ENCODE results near the gene GRM5. TPM values are rescaled to one million over a fixed set of nuclear protein-coding genes. Genes with fewer than 3 reads are reported as not detected.

The GRM5 gene
- total and polyA plus RNA-seq, 8 donors = 0.37 TPM; not detected in 7

DNA sequence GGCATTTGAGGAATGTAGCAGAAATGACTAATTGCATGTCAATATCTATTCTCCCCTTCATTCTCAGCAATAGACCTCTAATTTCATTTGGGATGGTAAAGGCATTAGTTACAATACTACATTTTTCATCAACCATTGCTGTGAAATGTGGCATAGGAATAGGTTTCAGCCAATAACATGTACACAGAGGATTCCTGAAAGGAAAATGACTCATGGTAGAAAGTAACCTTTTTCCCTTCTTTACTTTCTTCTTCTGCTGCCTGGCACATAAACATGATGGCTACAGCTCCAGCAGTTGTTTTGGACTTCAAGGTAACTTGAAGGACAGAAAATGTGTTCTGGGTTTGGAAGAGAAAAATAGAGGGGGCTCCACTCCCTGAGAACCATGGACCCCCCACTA is 496.4 kb downstream of the GRM5 start:
- no peak overlapping the region for H3K27ac ChIP-seq
- no peak overlapping the region for H3K4me3 ChIP-seq
- no peaks in the 10 kb centered on the region for H3K36me3 ChIP-seq
- intact Hi-C loops (cut with DNase I; ENCODE audit: low total_unique reads) = no loop called here
- H3K27me3 ChIP-seq = peaks cover 0 to 4% (median 0%) of the 10 kb centered on the region in 3 donors
- no peaks in the 10 kb centered on the region for H3K4me1 ChIP-seq
- no peak for DNase-seq
- TF ChIP-seq EP300 (IDR thresholded peaks at IDR 0.05) (no peak), POLR2A (IDR thresholded peaks at IDR 0.05) (no peak), POLR2AphosphoS5 (IDR thresholded peaks at IDR 0.05) (no peak)
- TF ChIP-seq, protein P1, sequence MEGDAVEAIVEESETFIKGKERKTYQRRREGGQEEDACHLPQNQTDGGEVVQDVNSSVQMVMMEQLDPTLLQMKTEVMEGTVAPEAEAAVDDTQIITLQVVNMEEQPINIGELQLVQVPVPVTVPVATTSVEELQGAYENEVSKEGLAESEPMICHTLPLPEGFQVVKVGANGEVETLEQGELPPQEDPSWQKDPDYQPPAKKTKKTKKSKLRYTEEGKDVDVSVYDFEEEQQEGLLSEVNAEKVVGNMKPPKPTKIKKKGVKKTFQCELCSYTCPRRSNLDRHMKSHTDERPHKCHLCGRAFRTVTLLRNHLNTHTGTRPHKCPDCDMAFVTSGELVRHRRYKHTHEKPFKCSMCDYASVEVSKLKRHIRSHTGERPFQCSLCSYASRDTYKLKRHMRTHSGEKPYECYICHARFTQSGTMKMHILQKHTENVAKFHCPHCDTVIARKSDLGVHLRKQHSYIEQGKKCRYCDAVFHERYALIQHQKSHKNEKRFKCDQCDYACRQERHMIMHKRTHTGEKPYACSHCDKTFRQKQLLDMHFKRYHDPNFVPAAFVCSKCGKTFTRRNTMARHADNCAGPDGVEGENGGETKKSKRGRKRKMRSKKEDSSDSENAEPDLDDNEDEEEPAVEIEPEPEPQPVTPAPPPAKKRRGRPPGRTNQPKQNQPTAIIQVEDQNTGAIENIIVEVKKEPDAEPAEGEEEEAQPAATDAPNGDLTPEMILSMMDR (IDR thresholded peaks at IDR 0.05) = no peak
- H3K9me3 ChIP-seq = no peaks in the 10 kb centered on the region

DNA sequence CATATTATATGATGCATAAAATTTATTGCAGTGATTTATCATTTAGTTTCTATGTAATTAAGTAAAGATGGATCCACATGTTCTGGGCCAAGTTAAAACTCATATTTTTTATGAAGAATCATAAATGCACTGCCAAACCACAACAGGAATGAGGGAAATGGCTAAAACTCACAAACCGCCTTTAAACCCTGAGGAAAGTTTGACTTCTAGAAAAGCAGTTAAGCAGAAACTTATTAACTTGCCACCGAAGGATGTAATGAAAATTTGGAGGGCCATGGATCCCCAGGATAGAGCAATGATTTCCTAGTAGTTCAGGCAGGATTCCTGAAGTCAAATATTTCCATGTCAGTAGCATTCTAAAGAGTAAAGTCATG is 510.0 kb downstream of the GRM5 start:
- H3K27ac ChIP-seq = no peak overlapping the region
- H3K36me3 ChIP-seq = no peaks in the 10 kb centered on the region
- no peaks in the 10 kb centered on the region for H3K27me3 ChIP-seq
- intact Hi-C loops (cut with DNase I; ENCODE audit: low total_unique reads) = no loop called here
- no peak for DNase-seq
- H3K9me3 ChIP-seq = no peaks in the 10 kb centered on the region
- TF ChIP-seq POLR2A (IDR thresholded peaks at IDR 0.05) = no peak
- no peak for TF ChIP-seq POLR2AphosphoS5 (IDR thresholded peaks at IDR 0.05)
- TF ChIP-seq EP300 (IDR thresholded peaks at IDR 0.05) = no peak
- TF ChIP-seq, protein P1 (IDR thresholded peaks at IDR 0.05) = no peak
- no peaks in the 10 kb centered on the region for H3K4me1 ChIP-seq
- 69 to 86% (median 82%) methylated on average over 2 of the region's 2 CpGs for WGBS, 5 donors
- no peak overlapping the region for H3K4me3 ChIP-seq

- intact Hi-C loops (cut with DNase I; ENCODE audit: low total_unique reads) = no loop called here
- DNase-seq = peak in 1 of 2 donors; percentile 58
- 67 to 80% (median 71%) methylated on average over 7 of the region's 7 CpGs for WGBS, 5 donors
These were observed 510.6 kb downstream of the GRM5 start for GRCh38 chr11:88555018-88555828.

DNA sequence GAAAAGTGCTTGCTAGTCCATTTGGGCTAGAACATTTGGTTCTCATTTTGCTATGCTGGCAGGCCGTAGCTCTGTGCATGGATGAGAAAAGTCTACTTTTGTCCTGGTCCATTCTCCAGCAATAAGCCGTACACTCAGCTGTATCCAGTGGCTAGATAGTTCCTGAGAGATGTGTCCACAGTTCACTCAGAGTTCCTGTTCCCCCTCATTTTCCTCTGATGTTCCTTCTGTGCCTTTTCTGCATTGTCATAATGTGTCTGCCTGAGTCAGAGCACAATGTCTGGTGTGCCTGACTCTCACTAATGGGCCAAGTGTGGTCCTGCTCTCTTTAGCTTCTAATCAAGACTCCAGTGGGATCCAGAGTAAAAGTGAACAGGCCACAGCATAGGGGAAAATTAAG is 512.6 kb downstream of the GRM5 start:
- intact Hi-C loops (cut with DNase I; ENCODE audit: low total_unique reads) = no loop called here
- Histone ChIP-seq H3K4me3 (no peak overlapping the region), H3K9me3 (no peaks in the 10 kb centered on the region), H3K36me3 (no peaks in the 10 kb centered on the region), H3K27me3 (no peaks in the 10 kb centered on the region), H3K27ac (no peak overlapping the region), H3K4me1 (no peaks in the 10 kb centered on the region)
- DNase-seq = no peak
- no peak for TF ChIP-seq POLR2AphosphoS5 (IDR thresholded peaks at IDR 0.05)
- TF ChIP-seq, protein P1 (IDR thresholded peaks at IDR 0.05) = no peak
- no peak for TF ChIP-seq POLR2A (IDR thresholded peaks at IDR 0.05)
- TF ChIP-seq EP300 (IDR thresholded peaks at IDR 0.05) = no peak
- WGBS, 5 donors = 73 to 89% (median 77%) methylated on average over 2 of the region's 2 CpGs

More at GRCh38 chr11:88555018-88555828, 510.6 kb downstream of the GRM5 start:
- Histone ChIP-seq H3K9me3 (no peaks in the 10 kb centered on the region), H3K4me1 (no peaks in the 10 kb centered on the region), H3K27me3 (no peaks in the 10 kb centered on the region), H3K36me3 (no peaks in the 10 kb centered on the region), H3K27ac (no peak overlapping the region), H3K4me3 (no peak overlapping the region)
- TF ChIP-seq EP300 (IDR thresholded peaks at IDR 0.05) = no peak
- TF ChIP-seq POLR2A (IDR thresholded peaks at IDR 0.05) = no peak
- TF ChIP-seq POLR2AphosphoS5 (IDR thresholded peaks at IDR 0.05) = no peak
- TF ChIP-seq, protein P1 (IDR thresholded peaks at IDR 0.05) = no peak

All from stomach (tissue), 9 donors.